NCI-H345 treated with DMSO at 0.1 percent for 48 hours (cell line): ENCODE measurements around the gene LCN10.
"Not testable (repeated sequence)": the region's sequence is repeated elsewhere in the genome, so short reads cannot be mapped to it uniquely, and the experiment has no call there.

ENCODE experiments used
- DNase-seq: peaks from one replicate; lab custom pipeline; 2025; ENCODE audit not compliant: unreplicated experiment; lab: John Stamatoyannopoulos, UW

LCN10 gene

GRCh38 chr9:136721339-136722092 lies 21.2 kb downstream of the LCN10 start:
- no peak for DNase-seq

DNA sequence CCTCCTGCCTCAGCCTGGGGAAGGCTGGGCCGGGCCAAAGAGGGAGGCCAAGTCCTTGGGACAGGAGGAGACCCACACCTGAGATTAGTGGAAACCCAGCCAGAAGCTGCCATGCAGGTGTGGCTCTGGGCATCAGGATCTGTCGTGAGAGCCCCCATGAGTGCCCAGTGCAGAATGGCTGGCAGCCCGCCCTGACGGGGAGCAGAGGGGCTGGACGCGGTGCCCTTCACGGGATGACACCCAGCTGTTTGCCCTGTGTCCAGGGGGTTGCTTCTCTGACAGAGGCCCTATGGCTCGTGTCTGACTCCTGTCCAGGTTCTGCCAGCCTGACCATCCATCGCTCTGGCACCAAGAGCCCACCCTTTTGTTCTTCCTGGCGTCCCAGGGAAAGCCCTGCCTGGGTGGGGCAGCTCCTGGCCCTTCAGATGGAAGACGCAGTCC lies 21.8 kb downstream of the LCN10 start:
- DNase-seq: no peak

DNA sequence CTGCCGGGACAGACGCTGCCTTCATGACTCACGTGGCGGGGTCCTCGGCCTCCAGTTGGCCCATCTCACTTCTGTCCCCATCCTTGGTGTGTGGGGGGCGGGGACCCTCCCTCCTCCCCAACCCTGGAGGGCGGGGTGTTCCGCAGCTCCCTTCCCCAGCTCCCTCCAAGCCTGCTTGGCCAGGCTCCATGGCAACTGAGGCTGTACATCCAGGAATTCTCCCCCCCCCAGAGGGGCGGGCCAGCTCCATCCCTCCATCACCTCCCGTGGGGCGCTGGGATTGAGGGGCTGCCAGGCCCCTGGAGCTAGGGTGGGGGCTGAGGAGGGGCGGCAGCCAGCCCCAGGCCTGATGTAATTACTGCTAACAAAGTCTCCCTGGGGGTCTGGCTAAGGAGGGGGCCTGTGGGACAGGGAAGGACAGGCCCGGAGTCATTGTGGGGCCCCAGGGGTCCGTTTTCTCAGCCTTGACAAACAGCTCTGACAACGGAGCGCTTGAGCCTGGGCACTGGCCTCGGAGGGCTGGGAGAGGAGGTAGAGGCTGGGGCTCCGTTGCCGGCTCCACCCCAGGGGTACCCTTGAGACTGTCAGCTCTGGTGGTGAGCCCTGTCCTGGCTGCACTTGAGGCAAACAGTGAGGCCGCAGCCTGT lies 22.4 kb downstream of the LCN10 start:
- DNase-seq: peak; percentile 33

GRCh38 chr9:136719195-136719880 lies 23.4 kb downstream of the LCN10 start:
- no peak for DNase-seq

DNA sequence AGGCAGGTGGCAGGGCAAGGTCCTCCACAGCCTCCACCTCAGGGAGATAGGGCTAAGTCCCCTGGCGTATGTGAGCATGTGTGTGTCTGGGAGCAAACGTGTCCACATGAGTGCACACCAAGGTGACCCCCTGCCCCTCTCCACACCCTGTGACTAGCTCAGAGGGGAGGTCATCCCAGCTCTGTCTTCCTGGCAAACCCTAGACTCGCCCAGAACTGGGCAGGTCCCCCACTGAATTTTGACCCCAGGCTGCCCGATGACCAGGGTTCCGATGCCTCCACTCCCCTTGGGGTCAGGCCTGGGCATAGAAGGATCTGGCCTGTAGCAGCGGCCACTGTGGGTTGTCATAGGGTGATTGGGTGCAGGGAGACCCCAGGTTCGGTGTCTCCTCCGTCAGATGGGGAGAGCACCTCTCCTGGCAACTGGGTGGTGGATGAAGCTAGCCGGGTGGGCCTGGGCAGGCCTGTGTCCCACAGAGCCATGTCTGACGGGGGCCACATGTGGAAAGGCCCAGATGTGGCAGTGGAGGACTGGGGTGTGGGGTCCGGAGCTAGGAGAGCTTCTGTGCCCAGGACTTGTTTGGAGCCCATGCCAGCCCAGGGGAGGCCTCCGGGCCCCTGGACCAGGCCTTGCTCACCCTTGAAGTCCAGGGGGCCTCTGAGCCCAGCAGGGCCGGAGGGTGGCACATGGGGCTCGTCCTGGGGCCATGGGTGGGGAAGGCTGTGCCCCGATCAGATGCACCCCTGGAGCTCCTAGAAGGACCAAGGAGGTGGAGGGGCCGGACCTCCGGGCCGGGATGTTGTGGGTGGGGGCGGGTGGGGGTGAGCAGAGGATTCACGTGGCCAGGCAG lies 24.2 kb downstream of the LCN10 start:
- no peak for DNase-seq

DNA sequence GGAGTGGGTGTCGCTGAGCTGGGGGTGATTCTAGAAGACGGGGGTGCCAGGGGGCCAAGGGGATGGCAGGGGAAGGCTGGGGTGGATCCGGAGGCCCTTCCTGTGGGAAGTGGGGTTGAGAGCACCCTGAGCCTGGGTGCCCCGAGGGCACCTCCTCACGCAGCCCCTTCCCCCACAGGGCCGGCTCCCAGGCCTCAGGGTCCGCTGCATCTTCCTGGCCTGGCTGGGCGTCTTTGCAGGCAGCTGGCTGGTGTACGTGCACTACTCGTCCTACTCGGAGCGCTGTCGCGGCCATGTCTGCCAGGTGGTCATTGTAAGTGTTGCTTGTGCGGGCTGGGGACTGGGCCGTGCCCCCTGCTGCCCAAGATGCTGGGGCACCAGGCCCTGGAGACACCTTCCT lies 25.3 kb downstream of the LCN10 start:
- DNase-seq: no peak

DNA sequence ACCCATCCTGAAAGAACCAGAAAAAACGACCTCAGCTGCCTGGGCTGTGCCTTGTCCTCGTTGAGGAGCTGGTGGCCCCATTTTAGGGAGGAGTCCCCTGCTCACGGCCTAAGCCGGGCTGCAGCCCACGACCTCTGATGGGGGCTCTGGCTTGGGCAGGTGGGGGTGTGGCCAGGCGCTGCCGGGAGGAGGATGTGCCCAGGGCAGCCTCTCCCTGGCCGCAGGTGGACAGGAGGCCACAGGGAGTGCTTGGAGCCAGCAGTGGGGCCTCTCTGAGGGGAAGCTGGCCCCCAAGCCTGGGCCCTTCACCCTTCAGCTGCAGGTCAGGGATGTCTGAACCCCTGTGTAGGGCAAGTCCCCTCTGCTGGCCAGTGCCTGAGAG lies 27.9 kb downstream of the LCN10 start:
- DNase-seq: no peak

- DNase-seq: no peak
These were observed 28.4 kb downstream of the LCN10 start for GRCh38 chr9:136714096-136714892.

DNA sequence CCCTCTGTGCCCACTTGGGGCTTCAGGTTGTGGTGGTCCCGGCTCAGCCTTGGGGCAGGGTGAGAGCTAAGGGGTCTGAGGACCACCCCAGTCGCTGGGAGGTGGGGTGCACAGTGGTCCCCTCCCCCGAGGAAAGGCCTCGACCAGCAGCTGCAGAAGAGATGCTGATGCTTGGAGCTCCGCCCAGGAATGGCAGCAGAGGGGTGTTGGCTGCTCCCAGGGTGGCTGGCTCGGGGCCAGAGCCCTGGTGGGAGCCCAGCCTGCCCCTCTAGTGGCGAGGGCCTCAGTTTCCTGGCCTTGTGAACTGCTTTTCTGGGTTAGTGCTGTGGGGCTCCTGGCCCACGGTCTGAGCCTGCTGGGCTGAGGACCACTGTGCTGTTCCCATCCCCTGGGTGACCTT lies 29.2 kb downstream of the LCN10 start:
- DNase-seq: peak; percentile 40

DNA sequence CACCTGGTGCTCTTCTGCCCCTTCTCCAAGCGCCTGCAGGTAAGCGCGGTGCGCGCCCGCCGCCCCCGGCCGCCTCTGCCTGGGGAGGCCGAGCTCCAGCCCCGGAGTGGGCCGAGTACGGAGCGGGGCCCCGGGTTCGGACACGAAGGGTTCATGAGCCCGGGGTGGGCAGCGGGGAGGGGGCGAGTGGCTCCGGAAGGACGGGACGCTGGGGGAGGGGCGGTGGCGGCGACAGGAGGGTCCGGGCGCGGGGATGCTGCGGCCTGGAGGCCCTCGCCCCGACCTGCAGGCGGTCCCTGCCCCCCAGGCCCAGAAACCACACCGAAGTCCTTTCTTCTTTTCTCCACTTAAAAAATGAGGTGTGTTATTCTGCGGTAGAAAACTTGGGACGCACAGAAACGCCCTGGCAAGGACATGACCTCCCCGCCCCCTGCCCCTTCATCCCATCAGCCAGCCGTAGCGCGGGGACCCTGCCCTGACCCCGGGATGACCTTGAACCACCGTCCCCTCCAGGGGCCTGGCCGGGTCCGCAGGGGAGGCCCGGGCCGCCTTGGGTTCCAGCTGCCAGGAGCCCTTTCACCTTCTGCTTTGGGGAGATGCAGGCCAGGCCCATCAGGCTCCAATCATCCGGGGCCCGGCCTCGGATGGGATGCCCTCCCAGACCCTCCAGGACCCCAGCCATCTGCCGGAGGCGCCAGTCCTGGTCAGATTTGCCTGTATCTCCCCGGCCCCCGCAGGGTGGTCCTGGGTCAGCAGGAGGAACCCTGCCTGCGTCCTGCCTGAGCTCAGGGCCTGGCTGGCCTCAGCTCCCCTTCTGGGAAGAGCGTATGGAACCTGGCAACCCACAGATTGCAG lies 29.8 kb downstream of the LCN10 start:
- no peak for DNase-seq

GRCh38 chr9:136711751-136712689 lies 30.7 kb downstream of the LCN10 start, which contains the start of gene DIPK1B:
Gene DIPK1B (plus strand): TSS chr9:136712572. CDS start chr9:136712666, 94 bp downstream.
- DNase-seq: peak; percentile 39

- DNase-seq: not testable (repeated sequence)
These were observed 31.5 kb downstream of the LCN10 start for GRCh38 chr9:136711219-136711648.

DNA sequence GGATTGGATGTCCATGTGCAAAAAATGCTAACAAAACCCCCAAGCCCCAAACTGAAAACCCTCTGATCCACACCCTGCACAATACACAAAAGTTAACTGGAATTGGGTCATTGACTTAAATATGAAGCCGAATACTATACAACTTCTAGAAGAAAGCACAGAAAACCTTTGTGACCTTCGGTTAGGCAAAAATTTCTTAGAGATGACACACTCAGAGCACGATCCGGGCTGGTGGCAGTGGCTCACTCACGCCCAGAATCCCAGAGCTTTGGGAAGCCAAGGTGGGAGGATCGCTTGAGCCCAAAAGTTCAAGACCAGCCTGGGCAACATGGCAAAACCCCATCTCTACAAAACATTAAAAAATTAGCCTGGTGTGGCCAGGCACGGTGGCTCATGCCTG lies 32.2 kb downstream of the LCN10 start:
- no peak for DNase-seq

GRCh38 chr9:136709454-136710109 lies 33.2 kb downstream of the LCN10 start:
- DNase-seq: no peak

GRCh38 chr9:136707849-136708517 lies 34.8 kb downstream of the LCN10 start:
- no peak for DNase-seq

DNA sequence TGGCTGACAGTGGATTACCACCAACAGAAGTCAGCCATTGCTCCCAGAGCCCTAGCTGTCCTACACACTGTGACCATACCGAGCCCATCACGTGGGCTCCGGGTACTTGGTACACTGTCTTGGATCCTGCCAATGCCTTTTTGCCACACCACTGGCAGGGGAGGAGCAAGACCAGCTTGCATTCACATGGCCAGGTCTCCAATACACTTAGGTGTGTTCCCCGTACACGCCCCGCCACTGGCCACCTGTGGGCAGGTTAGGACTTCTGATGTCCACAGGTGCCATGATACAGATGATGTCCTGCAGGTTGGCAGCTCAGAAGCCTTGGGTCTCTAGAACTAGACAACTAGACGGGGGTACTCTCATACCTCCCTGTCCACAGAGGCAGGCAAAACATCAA lies 35.7 kb downstream of the LCN10 start:
- no peak for DNase-seq

DNA sequence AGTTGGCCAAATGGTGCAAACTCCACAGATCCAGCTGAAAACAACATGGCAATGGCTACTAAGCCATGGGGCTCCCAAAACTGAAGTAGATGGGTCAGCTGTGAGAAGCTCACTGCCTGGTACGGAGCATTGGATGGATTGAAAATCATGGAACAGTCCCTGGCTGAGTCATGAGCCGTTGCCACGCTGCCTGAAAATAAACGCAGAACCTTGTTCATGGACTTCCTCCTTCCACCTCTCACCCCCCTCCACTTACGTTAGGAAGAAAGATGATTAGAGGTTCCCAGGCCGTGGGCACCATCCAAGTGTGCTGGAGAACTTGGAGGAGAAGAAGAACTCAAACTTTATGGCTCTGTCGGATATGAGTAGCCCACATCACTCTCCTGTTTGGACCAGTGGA lies 37.2 kb downstream of the LCN10 start:
- DNase-seq: no peak
